HG03135 (cell line): ENCODE results near the gene KCNJ1.

ENCODE experiments used
- ATAC-seq: cut with Tn5 transposase; IDR thresholded peaks from one replicate; pipeline ENCODE4 v1.9.1; 2021; ENCODE audit warnings: mild to moderate bottlenecking, moderate library complexity; ENCODE audit not compliant: unreplicated experiment

KCNJ1 gene

GRCh38 chr11:128825050-128825784 is 41.9 kb downstream of the KCNJ1 start:
- no peak for ATAC-seq

- ATAC-seq: no peak
Measured at GRCh38 chr11:128824191-128825049, 42.7 kb downstream of the KCNJ1 start.

DNA sequence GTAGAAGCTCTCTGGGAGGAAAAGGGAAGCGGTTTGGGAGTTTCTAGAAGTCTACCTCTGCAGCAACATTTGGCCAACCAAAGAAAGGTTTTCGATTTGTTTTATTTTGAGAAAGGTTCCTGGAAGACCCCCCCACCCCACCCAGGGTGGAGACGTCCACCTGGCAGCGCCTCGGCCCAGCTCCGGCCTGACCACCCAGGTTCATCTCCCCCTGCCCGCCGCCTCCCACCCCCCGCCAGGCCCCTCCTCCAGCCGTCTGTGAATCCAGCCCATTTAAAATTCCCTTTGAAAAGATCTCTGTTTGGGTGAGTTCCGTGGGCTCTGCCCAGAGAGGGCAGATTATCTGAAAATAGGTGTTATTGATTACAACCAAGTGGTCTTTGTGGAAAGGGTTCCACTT is 43.3 kb downstream of the KCNJ1 start:
- no peak for ATAC-seq

GRCh38 chr11:128822130-128822529 is 45.0 kb downstream of the KCNJ1 start:
- no peak for ATAC-seq

DNA sequence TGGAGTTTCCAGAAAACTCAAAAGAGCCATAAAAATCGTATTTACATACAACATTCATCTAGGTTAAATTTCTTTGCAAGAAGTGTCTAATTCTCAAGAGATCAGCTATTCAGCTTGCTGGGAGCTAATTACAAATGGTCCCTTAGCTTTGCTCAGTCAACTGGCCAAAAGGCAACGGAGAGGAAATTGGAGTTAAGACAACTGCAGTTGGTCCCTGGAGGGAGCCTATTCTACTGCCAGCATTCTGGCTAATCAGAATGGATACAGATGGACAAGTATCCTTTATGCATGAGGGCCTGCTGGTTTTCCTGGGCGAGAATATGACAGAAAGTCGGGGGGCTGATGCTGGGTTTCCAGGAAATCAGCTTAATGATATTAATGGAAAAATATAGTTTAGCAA is 45.5 kb downstream of the KCNJ1 start:
- no peak for ATAC-seq

DNA sequence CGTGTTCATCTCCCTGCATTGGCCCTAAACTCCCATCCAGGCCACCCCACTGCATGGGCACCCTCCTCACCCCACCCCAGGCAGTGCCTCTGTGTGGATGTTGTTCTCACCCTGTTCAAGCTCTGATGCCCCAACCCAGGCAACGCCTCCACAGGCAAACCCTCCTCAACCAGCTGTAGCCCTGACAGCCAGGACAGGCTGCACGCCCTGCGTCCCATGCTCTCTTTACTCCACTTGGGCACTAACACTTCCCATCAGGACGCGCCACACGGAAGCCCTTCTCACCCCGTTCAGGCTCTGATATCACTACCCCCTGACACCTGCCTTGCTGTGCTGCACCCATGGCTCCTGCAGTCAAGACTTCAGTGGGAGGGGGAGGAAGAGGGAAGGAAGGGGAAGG is 47.9 kb downstream of the KCNJ1 start:
- ATAC-seq: no peak

DNA sequence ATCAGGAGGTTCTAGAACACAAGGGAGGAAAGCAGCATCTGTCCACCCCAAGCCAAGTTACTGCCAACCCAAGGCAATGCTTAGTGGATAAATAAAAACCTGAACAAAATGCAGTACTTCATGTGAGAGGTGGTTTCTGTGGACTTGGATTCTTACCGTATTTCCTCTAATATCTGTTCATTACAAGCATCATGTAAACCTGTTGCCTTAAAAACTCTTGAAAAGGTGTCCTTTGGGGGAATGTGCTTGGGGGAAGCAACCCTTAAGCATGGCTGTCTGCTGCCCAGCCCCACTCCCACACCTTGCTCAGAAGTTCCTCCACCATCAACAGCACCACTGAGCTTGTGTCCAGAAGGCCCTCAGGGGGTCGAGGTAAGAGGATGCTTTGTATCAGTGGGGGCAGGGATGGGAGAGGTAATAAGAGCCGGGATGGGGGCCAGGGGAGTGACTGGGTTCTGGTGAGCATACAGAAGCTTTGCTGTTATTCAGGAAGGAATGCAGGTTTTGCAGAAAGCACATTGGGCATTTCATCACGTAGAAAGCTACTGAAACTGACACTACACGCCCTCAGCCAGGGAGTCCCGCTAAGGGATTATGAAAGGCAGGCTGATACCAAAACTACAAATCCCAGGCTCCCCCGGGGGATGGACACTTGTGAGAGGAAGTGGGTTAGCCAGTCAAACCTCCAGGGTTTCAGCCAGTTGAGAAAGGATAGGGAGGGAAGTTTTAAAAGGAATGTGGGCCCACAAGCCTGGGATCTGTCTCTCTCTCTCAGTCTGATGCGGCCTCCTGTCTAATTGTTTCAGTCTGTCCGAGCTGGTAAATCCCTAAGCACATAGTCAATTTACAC is 52.0 kb downstream of the KCNJ1 start:
- ATAC-seq: no peak

GRCh38 chr11:128813729-128814128 is 53.4 kb downstream of the KCNJ1 start:
- no peak for ATAC-seq

- ATAC-seq: no peak
Measured at GRCh38 chr11:128810784-128811514, 56.1 kb downstream of the KCNJ1 start.

- ATAC-seq: no peak
Measured at GRCh38 chr11:128809128-128809527, 58.0 kb downstream of the KCNJ1 start.

GRCh38 chr11:128807909-128808308 is 59.2 kb downstream of the KCNJ1 start:
- no peak for ATAC-seq

DNA sequence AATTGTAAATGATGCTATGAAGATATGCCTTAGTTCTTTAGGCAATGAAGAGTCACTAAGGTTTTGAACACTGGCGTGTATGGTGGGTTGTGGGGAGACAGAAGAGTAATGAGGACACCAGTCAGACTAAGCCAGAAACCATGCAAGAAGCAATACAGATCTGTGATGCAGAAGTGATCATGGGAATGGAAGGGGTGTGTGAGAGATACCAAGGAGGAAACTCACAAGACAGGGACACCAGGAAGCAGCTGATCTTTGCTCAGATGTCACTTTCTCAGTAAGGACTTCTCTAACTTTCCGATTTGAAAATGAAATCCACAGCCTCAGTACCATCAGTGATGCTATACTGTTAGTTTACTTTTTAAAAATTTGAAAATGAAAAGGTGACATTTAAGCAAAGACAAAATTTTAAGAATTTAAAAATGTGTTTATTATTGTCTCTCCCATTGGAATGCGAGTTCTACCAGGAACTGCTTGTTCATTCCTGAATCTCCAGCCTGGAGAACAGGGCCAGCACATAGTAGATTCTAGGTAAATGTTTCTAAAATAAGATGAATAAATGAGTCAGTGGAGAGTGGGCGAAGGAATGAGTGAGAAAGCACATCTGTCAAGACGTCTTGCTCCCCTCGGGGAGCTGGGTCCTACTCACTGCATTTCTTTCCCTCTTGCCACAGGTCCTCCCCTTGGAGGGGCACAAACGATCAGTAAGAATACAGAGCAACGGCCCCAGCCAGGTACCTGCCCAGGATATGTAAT is 60.4 kb downstream of the KCNJ1 start:
- no peak for ATAC-seq

- ATAC-seq: no peak
Measured at GRCh38 chr11:128804481-128804880, 62.6 kb downstream of the KCNJ1 start.

- no peak for ATAC-seq
Measured at GRCh38 chr11:128803449-128804245, 63.4 kb downstream of the KCNJ1 start.

DNA sequence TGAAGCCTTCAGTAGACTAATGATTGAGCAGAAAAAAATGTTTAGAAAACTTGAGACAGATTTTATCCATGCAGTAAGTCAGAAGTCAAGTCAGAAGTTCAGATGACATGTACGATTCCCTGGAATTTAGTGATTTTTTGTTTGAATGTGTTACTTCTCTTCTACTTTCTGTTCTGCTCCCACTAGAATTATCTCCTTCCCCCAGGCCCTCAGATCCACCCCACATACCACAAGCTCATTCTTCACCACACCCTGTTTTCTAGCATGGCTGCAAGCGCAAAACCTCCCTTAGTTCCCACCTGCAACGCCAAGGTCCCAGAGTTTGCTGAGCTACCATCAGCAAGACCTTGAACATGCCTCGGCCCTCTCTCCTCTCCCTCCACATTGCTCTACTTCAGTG is 64.1 kb downstream of the KCNJ1 start:
- ATAC-seq: no peak

- ATAC-seq: no peak
Measured at GRCh38 chr11:128802358-128802981, 64.6 kb downstream of the KCNJ1 start.

DNA sequence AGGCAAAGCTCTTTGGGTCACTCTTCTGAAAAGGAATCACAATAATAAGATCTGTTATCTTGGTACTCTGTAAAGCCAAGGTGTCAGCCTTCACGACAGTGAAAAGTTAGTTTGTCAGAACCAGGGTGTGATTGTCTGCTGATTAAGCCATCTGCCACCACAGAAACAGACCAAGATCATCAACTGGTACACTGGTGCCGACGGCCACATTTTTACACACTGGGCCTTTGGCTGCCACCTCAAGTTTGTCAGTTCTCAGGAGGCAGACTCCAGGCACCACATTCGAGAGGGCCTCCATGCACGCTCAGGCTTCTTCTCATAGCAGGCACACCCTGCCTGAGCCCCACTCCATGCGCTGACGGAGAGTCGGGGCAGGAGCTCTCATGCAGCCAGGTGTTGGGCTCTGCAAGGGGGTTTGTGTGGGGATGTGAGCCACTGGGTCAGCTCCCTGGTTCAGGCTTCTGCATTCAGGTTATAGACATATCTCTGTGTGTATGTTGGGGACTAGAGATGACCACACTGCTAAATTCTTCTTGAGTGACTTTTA is 66.2 kb downstream of the KCNJ1 start:
- no peak for ATAC-seq

GRCh38 chr11:128796270-128796669 is 70.8 kb downstream of the KCNJ1 start:
- peak; percentile 96 for ATAC-seq
